MM.1S (cell line): ENCODE results near the gene RTN4RL1.

Source experiments
- DNase-seq: peaks from one replicate; pipeline ENCODE4 v3.0.0-alpha.2; 2015
- H2AFZ ChIP-seq: fragments of 300-600 bp; sonication (generic); 2 replicates; pipeline ENCODE4 v1.6.0; 2016; ENCODE audit warnings: antibody characterized with exemption, low read length
- H3F3A ChIP-seq: fragments of 300-600 bp; sonication (generic); 2 replicates; pipeline ENCODE4 v1.6.1; 2016; ENCODE audit warnings: mild to moderate bottlenecking, antibody characterized with exemption, low read length, moderate library complexity, mixed read lengths; ENCODE audit not compliant: insufficient read depth
- H3K27ac ChIP-seq: fragments of 300-600 bp; sonication (generic); 2 replicates; pipeline ENCODE4 v1.5.1; 2016; ENCODE audit warnings: mild to moderate bottlenecking, low read length
- H3K27me3 ChIP-seq: fragments of 300-600 bp; sonication (generic); replicated peaks from 2 replicates; pipeline ENCODE4 v1.6.0; 2016; ENCODE audit warnings: low read length; ENCODE audit not compliant: insufficient read depth
- H3K36me3 ChIP-seq: fragments of 300-600 bp; sonication (generic); replicated peaks from 2 replicates; pipeline ENCODE4 v1.6.1; 2016; ENCODE audit warnings: mild to moderate bottlenecking, low read length, mixed read lengths; ENCODE audit not compliant: insufficient read depth
- H3K4me1 ChIP-seq: fragments of 300-600 bp; sonication (generic); 2 replicates; pipeline ENCODE4 v1.6.1; 2016; ENCODE audit warnings: low read length, mixed read lengths
- H3K4me2 ChIP-seq: fragments of 300-600 bp; sonication (generic); 2 replicates; pipeline ENCODE4 v1.6.0; 2016; ENCODE audit warnings: low read depth, low read length
- H3K4me3 ChIP-seq: fragments of 300-600 bp; sonication (generic); 2 replicates; pipeline ENCODE4 v1.5.1; 2016; ENCODE audit warnings: low read length, mixed read lengths
- H3K79me2 ChIP-seq: fragments of 300-600 bp; sonication (generic); 2 replicates; pipeline ENCODE4 v1.6.1; 2016; ENCODE audit warnings: mixed run types, low read length, mixed read lengths
- H3K9ac ChIP-seq: fragments of 300-600 bp; sonication (generic); 2 replicates; pipeline ENCODE4 v1.6.1; 2016; ENCODE audit warnings: low read length, mixed read lengths
- H3K9me2 ChIP-seq: fragments of 300-600 bp; sonication (generic); replicated peaks from 2 replicates; pipeline ENCODE4 v1.6.1; 2016; ENCODE audit warnings: mild to moderate bottlenecking, low read length, mixed read lengths; ENCODE audit not compliant: insufficient read depth
- H3K9me3 ChIP-seq: fragments of 300-600 bp; sonication (generic); replicated peaks from 2 replicates; pipeline ENCODE4 v1.6.1; 2016; ENCODE audit warnings: mild to moderate bottlenecking, low read length, mixed read lengths; ENCODE audit not compliant: insufficient read depth
- H4K20me1 ChIP-seq: fragments of 300-600 bp; sonication (generic); 2 replicates; pipeline ENCODE4 v1.6.1; 2016; ENCODE audit warnings: mild to moderate bottlenecking, low read length, moderate library complexity, mixed read lengths; ENCODE audit not compliant: insufficient read depth
- CTCF ChIP-seq: fragments of 300-600 bp; sonication (generic); IDR thresholded peaks from 2 replicates; pipeline ENCODE4 v1.5.1; 2016; ENCODE audit warnings: antibody characterized with exemption, low read length, mixed read lengths
- EZH2 ChIP-seq: fragments of 300-600 bp; sonication (generic); optimal IDR thresholded peaks from 2 replicates; pipeline ENCODE3; 2017; ENCODE audit warnings: low read depth, mild to moderate bottlenecking, antibody characterized with exemption, low read length, mixed read lengths
- EZH2phosphoT487 ChIP-seq: fragments of 300-600 bp; sonication (generic); IDR thresholded peaks from 2 replicates; pipeline ENCODE4 v1.6.1; 2018; ENCODE audit warnings: antibody characterized with exemption, low read length

The RTN4RL1 gene

GRCh38 chr17:1959871-1960544 is 65.1 kb downstream of the RTN4RL1 start:
- H3K79me2 ChIP-seq, result no peaks in the 10 kb centered on the region
- no peak for DNase-seq
- H4K20me1 ChIP-seq, result no peaks in the 10 kb centered on the region
- no peaks in the 10 kb centered on the region for H3F3A ChIP-seq
- no peaks in the 10 kb centered on the region for H3K4me1 ChIP-seq
- H3K36me3 ChIP-seq, result no peaks in the 10 kb centered on the region
- H3K4me3 ChIP-seq, result no peak overlapping the region
- no peak overlapping the region for H3K27ac ChIP-seq
- H3K9me2 ChIP-seq, result no peaks in the 10 kb centered on the region
- no peak overlapping the region for H2AFZ ChIP-seq
- H3K9me3 ChIP-seq, result no peaks in the 10 kb centered on the region
- H3K9ac ChIP-seq, result no peak overlapping the region
- no peak overlapping the region for H3K4me2 ChIP-seq
- H3K27me3 ChIP-seq, result peaks cover 78% of the 10 kb centered on the region
- TF ChIP-seq EZH2 (no peak), CTCF (no peak), EZH2phosphoT487 (no peak)

- no peak overlapping the region for H3K4me3 ChIP-seq
- no peaks in the 10 kb centered on the region for H3K36me3 ChIP-seq
- no peak overlapping the region for H3K9ac ChIP-seq
- H3K9me3 ChIP-seq, result no peaks in the 10 kb centered on the region
- no peak overlapping the region for H3K27ac ChIP-seq
- no peak overlapping the region for H2AFZ ChIP-seq
- TF ChIP-seq EZH2phosphoT487 (no peak), EZH2 (no peak), CTCF (no peak)
- H3K9me2 ChIP-seq, result no peaks in the 10 kb centered on the region
- H4K20me1 ChIP-seq, result no peaks in the 10 kb centered on the region
- H3K79me2 ChIP-seq, result no peaks in the 10 kb centered on the region
- H3K27me3 ChIP-seq, result peaks cover 80% of the 10 kb centered on the region
- no peaks in the 10 kb centered on the region for H3F3A ChIP-seq
- H3K4me1 ChIP-seq, result no peaks in the 10 kb centered on the region
- H3K4me2 ChIP-seq, result no peak overlapping the region
- no peak for DNase-seq
Measured at GRCh38 chr17:1958134-1958881, 66.8 kb downstream of the RTN4RL1 start.

GRCh38 chr17:1957037-1957436 is 68.1 kb downstream of the RTN4RL1 start:
- H3K27me3 ChIP-seq, result peaks cover 75% of the 10 kb centered on the region

More at GRCh38 chr17:1957037-1957436, 68.1 kb downstream of the RTN4RL1 start:
- no peaks in the 10 kb centered on the region for H4K20me1 ChIP-seq
- no peak overlapping the region for H3K4me2 ChIP-seq
- no peaks in the 10 kb centered on the region for H3K79me2 ChIP-seq
- no peaks in the 10 kb centered on the region for H3F3A ChIP-seq
- H3K9ac ChIP-seq, result no peak overlapping the region
- no peak for TF ChIP-seq EZH2phosphoT487
- TF ChIP-seq CTCF, result no peak
- no peak for TF ChIP-seq EZH2
- no peak overlapping the region for H3K4me3 ChIP-seq
- no peaks in the 10 kb centered on the region for H3K9me2 ChIP-seq
- H2AFZ ChIP-seq, result no peak overlapping the region
- no peaks in the 10 kb centered on the region for H3K36me3 ChIP-seq
- no peak for DNase-seq
- no peak overlapping the region for H3K27ac ChIP-seq
- no peaks in the 10 kb centered on the region for H3K4me1 ChIP-seq
- no peaks in the 10 kb centered on the region for H3K9me3 ChIP-seq
